ENCODE data around the gene SPECC1L. TPM values are rescaled to one million over a fixed set of nuclear protein-coding genes. Genes with fewer than 3 reads are reported as not detected.

The SPECC1L gene
- polyA plus RNA-seq, 2 donors: 11.0 to 11.4 TPM

DNA sequence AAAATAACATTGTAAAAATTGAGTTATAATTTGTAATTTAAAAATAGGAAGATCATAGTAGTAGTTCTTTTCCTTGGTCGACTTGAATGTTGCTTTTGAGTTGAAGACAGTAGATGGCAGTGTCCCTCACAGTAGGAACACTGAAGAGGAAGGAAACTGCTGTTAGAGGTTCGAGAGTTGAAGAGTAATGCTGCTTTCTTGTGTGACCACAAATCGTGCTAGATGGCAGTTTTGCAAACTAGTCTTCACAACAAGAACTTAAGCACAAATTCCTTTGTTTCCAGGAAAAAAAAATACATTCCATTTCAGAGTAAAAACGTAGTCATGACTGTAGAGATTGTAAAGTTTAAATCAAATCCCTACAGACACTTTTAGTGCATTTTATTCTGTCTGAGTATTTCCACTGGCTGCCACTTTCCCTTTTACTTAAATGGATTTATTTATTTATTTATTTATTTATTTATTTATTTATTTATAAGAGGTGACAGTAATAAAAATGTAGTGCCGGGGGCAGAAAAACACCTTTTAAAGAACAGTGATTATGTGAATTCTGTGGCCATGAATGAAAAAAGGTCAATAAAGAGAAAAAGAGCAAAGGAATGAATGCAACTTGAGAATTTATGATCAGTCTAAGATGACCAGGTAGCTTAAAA is 54.6 kb downstream of the SPECC1L start:
- Histone ChIP-seq H3K4me1 (ENCODE audit: control insufficient read depth in 2 of 2, insufficient read depth in 2 of 2, low read length in 1 of 2) (no peaks in the 10 kb centered on the region), H3K36me3 (ENCODE audit: control insufficient read depth in 2 of 2, insufficient read depth in 2 of 2, low read length in 1 of 2) (peaks cover 18 to 19% of the 10 kb centered on the region in 2 donors), H3K4me3 (ENCODE audit: low read depth in 1 of 2, low read length in 2 of 2) (no peak overlapping the region), H3K9me3 (ENCODE audit: control insufficient read depth in 2 of 2, insufficient read depth in 1 of 2, low read depth in 1 of 2, low read length in 1 of 2) (no peaks in the 10 kb centered on the region), H3K27ac (ENCODE audit: low read depth in 2 of 2, low read length in 1 of 2) (no peak overlapping the region), H3K27me3 (ENCODE audit: control insufficient read depth in 1 of 2, insufficient read depth in 2 of 2, low read length in 2 of 2) (no peaks in the 10 kb centered on the region)
- 34 to 36% methylated on average over 5 of the region's 5 CpGs for WGBS, 2 donors

DNA sequence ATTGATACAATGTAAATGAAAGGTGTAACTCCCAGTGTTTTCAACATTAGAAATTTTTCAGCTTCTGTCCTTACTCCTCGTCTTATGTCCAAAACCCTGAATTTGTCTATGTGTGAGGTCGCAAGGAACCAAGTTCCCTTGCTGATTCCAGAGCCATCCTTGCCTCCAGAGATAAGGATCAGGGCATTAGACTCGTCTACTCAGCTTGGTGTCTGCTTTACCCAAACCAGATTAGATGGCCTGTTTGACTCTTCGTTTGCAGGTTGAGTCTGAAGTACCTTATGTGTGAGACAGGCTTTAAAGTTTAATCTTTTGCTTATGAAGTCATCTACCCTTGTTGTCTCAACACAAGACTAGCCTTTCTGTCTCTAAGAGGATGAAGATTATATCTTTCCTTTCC is 55.6 kb downstream of the SPECC1L start:
- Histone ChIP-seq H3K36me3 (ENCODE audit: control insufficient read depth in 2 of 2, insufficient read depth in 2 of 2, low read length in 1 of 2) (peaks cover 17 to 20% of the 10 kb centered on the region in 2 donors), H3K27me3 (ENCODE audit: control insufficient read depth in 1 of 2, insufficient read depth in 2 of 2, low read length in 2 of 2) (no peaks in the 10 kb centered on the region), H3K4me3 (ENCODE audit: low read depth in 1 of 2, low read length in 2 of 2) (no peak overlapping the region), H3K9me3 (ENCODE audit: control insufficient read depth in 2 of 2, insufficient read depth in 1 of 2, low read depth in 1 of 2, low read length in 1 of 2) (no peaks in the 10 kb centered on the region), H3K4me1 (ENCODE audit: control insufficient read depth in 2 of 2, insufficient read depth in 2 of 2, low read length in 1 of 2) (no peaks in the 10 kb centered on the region), H3K27ac (ENCODE audit: low read depth in 2 of 2, low read length in 1 of 2) (no peak overlapping the region)
- WGBS, 2 donors: 83 to 86% methylated on average over 4 of the region's 4 CpGs

DNA sequence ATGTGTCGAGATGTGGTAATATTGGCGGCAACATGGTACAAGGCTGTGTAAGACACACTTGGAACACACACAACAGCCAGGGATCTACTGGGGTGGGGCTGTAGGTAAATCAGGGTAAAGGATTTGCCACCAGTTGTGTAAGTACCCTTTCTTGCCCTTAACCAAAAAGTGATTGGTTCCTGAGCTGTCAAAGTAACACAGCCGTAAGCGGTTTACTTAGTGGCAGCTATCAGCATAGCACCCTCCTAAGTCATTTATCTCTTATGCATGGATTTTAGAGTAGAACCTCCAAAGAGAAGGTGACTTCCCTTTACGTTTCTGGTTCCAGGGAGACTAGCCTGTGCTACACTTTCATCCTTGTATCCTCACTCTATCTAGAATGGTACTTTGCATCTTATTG is 57.2 kb downstream of the SPECC1L start:
- WGBS, 2 donors: 95 to 96% methylated on average over 5 of the region's 5 CpGs
- Histone ChIP-seq H3K4me1 (ENCODE audit: control insufficient read depth in 2 of 2, insufficient read depth in 2 of 2, low read length in 1 of 2) (no peaks in the 10 kb centered on the region), H3K4me3 (ENCODE audit: low read depth in 1 of 2, low read length in 2 of 2) (no peak overlapping the region), H3K36me3 (ENCODE audit: control insufficient read depth in 2 of 2, insufficient read depth in 2 of 2, low read length in 1 of 2) (peaks cover 6 to 10% of the 10 kb centered on the region in 2 donors), H3K9me3 (ENCODE audit: control insufficient read depth in 2 of 2, insufficient read depth in 1 of 2, low read depth in 1 of 2, low read length in 1 of 2) (no peaks in the 10 kb centered on the region), H3K27ac (ENCODE audit: low read depth in 2 of 2, low read length in 1 of 2) (no peak overlapping the region), H3K27me3 (ENCODE audit: control insufficient read depth in 1 of 2, insufficient read depth in 2 of 2, low read length in 2 of 2) (no peaks in the 10 kb centered on the region)

DNA sequence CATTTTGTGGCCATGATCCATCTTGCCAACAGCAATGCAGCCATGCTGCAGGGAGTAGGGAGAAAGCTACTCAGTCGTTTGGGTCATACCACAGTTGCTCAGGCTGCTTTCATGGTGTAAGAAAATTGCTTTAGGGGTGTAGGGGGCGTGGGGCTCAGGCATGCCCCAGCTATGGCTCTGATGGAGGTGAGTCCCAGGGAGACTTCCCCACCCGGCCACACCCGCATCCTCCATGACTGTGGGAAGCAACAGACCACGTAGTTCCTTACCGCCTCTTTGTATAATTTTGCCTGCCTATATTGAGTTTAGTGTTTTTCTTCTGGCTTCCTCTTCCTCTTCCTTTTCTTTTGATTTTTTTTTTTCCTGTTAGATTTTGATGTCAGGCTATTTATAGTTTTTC is 58.8 kb downstream of the SPECC1L start:
- Histone ChIP-seq H3K27me3 (ENCODE audit: control insufficient read depth in 1 of 2, insufficient read depth in 2 of 2, low read length in 2 of 2) (no peaks in the 10 kb centered on the region), H3K36me3 (ENCODE audit: control insufficient read depth in 2 of 2, insufficient read depth in 2 of 2, low read length in 1 of 2) (peaks cover 8 to 10% of the 10 kb centered on the region in 2 donors), H3K4me1 (ENCODE audit: control insufficient read depth in 2 of 2, insufficient read depth in 2 of 2, low read length in 1 of 2) (no peaks in the 10 kb centered on the region), H3K27ac (ENCODE audit: low read depth in 2 of 2, low read length in 1 of 2) (no peak overlapping the region), H3K4me3 (ENCODE audit: low read depth in 1 of 2, low read length in 2 of 2) (no peak overlapping the region), H3K9me3 (ENCODE audit: control insufficient read depth in 2 of 2, insufficient read depth in 1 of 2, low read depth in 1 of 2, low read length in 1 of 2) (no peaks in the 10 kb centered on the region)
- 57 to 66% methylated on average over 6 of the region's 6 CpGs for WGBS, 2 donors

DNA sequence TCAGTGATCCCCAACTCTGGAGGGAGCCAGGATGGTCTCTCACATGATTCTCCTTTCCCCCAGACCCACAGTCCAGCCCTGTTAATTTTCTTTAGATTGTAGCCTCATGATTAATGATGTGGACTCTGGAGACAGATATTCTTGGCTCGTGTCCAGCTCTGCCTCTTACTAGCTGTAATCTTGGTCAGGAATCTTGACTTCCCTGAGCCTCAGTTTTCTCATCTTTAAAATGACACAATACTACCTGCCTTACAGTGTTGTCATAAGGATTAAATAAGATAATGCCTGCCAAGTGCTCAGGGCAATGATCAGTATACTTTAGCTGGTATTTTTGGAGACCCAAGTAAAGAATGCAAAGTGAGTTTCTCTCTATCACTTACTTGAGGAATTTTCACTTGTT is 60.0 kb downstream of the SPECC1L start:
- Histone ChIP-seq H3K27me3 (ENCODE audit: control insufficient read depth in 1 of 2, insufficient read depth in 2 of 2, low read length in 2 of 2) (no peaks in the 10 kb centered on the region), H3K4me3 (ENCODE audit: low read depth in 1 of 2, low read length in 2 of 2) (no peak overlapping the region), H3K9me3 (ENCODE audit: control insufficient read depth in 2 of 2, insufficient read depth in 1 of 2, low read depth in 1 of 2, low read length in 1 of 2) (no peaks in the 10 kb centered on the region), H3K36me3 (ENCODE audit: control insufficient read depth in 2 of 2, insufficient read depth in 2 of 2, low read length in 1 of 2) (peaks cover 8 to 15% of the 10 kb centered on the region in 2 donors), H3K27ac (ENCODE audit: low read depth in 2 of 2, low read length in 1 of 2) (no peak overlapping the region), H3K4me1 (ENCODE audit: control insufficient read depth in 2 of 2, insufficient read depth in 2 of 2, low read length in 1 of 2) (no peaks in the 10 kb centered on the region)
- whole genome bisulfite sequencing, 2 donors: 0 to 45% methylated on average over 1 of the region's 1 CpG

DNA sequence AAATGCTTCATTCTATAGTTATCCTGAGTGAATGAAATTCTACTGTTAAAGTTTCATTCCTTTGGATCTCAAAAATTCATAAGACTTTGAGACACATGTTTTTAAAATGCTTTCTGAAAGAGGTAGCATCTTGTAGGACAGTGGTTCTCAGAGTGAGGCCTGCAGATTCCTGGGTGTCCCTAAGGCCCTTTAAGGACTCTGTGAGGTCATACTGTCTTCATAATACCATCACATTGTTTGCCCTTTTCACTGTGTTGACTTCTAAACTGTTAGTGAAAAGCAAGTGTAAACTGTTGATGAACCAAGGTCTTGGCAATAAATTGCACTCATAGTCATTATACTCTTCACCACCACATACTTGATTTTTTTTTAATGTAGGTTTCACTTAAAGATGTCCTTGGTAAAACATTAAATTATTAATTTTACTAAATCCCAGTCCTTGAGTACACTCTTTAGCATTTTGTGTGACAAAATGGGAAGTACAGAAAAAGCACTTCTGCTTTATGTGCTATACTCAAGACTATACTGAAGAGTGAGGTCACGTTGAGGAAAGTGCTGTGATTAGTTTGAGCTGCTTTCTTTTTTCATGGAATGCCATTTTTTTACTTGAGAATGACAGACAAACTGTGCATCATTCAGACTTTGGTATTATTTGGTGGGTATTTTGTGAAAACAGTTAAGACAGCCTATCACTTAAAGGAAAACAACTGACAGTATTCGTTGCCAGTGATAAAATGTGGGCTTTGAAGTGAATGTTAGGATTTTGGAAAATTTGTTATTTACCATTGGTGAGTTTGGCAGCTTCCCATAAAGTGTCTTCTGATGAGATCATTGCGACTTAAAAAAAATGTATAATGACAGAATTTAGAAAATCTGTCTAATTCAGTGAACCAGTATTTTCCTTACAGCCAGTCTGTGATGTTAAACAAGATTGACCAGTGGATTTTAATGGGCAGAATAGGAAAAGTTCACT is 61.1 kb downstream of the SPECC1L start:
- WGBS, 2 donors: 77 to 81% methylated on average over 3 of the region's 3 CpGs
- H3K4me1 ChIP-seq (ENCODE audit: control insufficient read depth in 2 of 2, insufficient read depth in 2 of 2, low read length in 1 of 2): no peaks in the 10 kb centered on the region
- no peak overlapping the region for H3K4me3 ChIP-seq (ENCODE audit: low read depth in 1 of 2, low read length in 2 of 2)
- H3K27me3 ChIP-seq (ENCODE audit: control insufficient read depth in 1 of 2, insufficient read depth in 2 of 2, low read length in 2 of 2): no peaks in the 10 kb centered on the region
- no peak overlapping the region for H3K27ac ChIP-seq (ENCODE audit: low read depth in 2 of 2, low read length in 1 of 2)
- peaks cover 8 to 11% of the 10 kb centered on the region in 2 donors for H3K36me3 ChIP-seq (ENCODE audit: control insufficient read depth in 2 of 2, insufficient read depth in 2 of 2, low read length in 1 of 2)
- no peaks in the 10 kb centered on the region for H3K9me3 ChIP-seq (ENCODE audit: control insufficient read depth in 2 of 2, insufficient read depth in 1 of 2, low read depth in 1 of 2, low read length in 1 of 2)

DNA sequence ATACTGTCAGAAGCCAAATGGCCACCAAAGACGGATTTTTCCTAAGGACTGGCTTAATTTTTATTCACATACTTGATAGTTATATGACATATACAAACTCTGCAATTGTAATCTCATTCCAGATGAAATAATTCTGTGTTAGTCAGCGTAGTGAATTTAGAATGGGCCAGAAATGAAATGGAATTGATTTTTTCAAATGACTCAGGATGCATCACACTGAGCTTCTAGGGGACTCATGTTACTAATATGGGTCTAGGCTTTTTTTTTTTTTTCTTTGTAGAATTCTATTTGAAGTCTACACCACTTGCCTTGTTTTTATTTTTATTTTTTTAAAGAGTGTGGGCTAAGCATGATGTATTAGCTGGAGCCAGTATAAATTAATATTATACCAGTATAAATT is 62.7 kb downstream of the SPECC1L start:
- no peaks in the 10 kb centered on the region for H3K27me3 ChIP-seq (ENCODE audit: control insufficient read depth in 1 of 2, insufficient read depth in 2 of 2, low read length in 2 of 2)
- no peaks in the 10 kb centered on the region for H3K9me3 ChIP-seq (ENCODE audit: control insufficient read depth in 2 of 2, insufficient read depth in 1 of 2, low read depth in 1 of 2, low read length in 1 of 2)
- no peaks in the 10 kb centered on the region for H3K4me1 ChIP-seq (ENCODE audit: control insufficient read depth in 2 of 2, insufficient read depth in 2 of 2, low read length in 1 of 2)
- WGBS, 2 donors: 87 to 90% methylated on average over 2 of the region's 2 CpGs
- no peak overlapping the region for H3K27ac ChIP-seq (ENCODE audit: low read depth in 2 of 2, low read length in 1 of 2)
- peaks cover 8 to 12% of the 10 kb centered on the region in 2 donors for H3K36me3 ChIP-seq (ENCODE audit: control insufficient read depth in 2 of 2, insufficient read depth in 2 of 2, low read length in 1 of 2)
- H3K4me3 ChIP-seq (ENCODE audit: low read depth in 1 of 2, low read length in 2 of 2): no peak overlapping the region

DNA sequence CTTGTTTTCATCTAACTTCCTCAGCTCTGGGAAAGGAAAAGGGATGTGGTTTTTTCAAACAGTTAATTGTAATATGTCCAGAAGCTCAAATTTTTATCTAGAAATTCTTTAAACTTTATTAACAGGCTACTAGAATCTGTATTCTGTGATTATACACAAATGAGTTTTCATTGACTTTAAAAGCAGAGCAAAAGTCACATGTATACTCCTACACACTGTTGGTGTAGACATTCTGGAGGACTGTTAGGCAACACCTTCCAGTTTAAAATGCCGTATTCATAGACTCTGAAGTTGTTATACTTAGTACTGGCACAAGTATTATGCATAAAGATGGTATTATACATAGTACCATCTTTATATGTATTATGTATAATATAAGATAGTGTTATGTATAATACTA is 64.9 kb downstream of the SPECC1L start:
- H3K27ac ChIP-seq (ENCODE audit: low read depth in 2 of 2, low read length in 1 of 2): no peak overlapping the region
- 84 to 86% methylated on average over 1 of the region's 1 CpG for WGBS, 2 donors
- H3K27me3 ChIP-seq (ENCODE audit: control insufficient read depth in 1 of 2, insufficient read depth in 2 of 2, low read length in 2 of 2): no peaks in the 10 kb centered on the region
- H3K36me3 ChIP-seq (ENCODE audit: control insufficient read depth in 2 of 2, insufficient read depth in 2 of 2, low read length in 1 of 2): peaks cover 3 to 18% of the 10 kb centered on the region in 2 donors
- no peaks in the 10 kb centered on the region for H3K4me1 ChIP-seq (ENCODE audit: control insufficient read depth in 2 of 2, insufficient read depth in 2 of 2, low read length in 1 of 2)
- no peak overlapping the region for H3K4me3 ChIP-seq (ENCODE audit: low read depth in 1 of 2, low read length in 2 of 2)
- no peaks in the 10 kb centered on the region for H3K9me3 ChIP-seq (ENCODE audit: control insufficient read depth in 2 of 2, insufficient read depth in 1 of 2, low read depth in 1 of 2, low read length in 1 of 2)

DNA sequence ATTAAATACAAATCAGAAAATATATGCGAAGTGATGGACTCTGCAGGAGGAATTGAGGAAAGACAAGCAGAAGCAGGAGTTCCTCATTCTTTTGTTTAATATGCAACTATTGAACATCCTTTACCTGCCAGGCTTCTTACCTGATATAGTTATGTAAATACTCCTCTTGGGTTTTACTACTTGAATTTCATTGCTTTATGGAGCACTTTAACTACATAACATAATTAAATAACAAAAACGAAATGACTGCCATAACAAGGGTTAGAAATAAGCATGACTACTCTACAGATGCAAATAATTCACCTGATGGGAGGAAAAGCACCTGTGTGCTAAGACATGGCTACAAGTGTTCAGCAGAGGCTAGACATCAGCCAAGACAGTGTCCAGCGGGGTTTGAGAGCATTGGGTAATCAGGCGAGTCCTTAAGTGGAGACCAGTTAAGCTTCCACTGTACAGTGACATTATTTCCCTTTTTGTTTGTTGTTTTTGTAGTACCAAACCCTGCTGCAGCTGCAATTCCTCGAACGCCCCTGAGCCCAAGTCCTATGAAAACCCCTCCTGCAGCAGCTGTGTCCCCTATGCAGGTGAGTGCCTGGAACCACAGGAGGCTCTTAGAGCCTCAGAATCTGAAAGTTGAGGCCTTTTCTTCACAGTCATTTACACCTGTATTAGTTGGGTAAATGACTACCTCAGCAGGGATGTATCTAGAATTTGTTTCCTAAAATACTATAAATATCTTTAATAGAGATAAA is 67.4 kb downstream of the SPECC1L start:
- 90 to 93% methylated on average over 6 of the region's 6 CpGs for WGBS, 2 donors
- peaks cover 14 to 27% of the 10 kb centered on the region in 2 donors for H3K36me3 ChIP-seq (ENCODE audit: control insufficient read depth in 2 of 2, insufficient read depth in 2 of 2, low read length in 1 of 2)
- no peak overlapping the region for H3K27ac ChIP-seq (ENCODE audit: low read depth in 2 of 2, low read length in 1 of 2)
- H3K9me3 ChIP-seq (ENCODE audit: control insufficient read depth in 2 of 2, insufficient read depth in 1 of 2, low read depth in 1 of 2, low read length in 1 of 2): no peaks in the 10 kb centered on the region
- no peak overlapping the region for H3K4me3 ChIP-seq (ENCODE audit: low read depth in 1 of 2, low read length in 2 of 2)
- H3K4me1 ChIP-seq (ENCODE audit: control insufficient read depth in 2 of 2, insufficient read depth in 2 of 2, low read length in 1 of 2): no peaks in the 10 kb centered on the region
- H3K27me3 ChIP-seq (ENCODE audit: control insufficient read depth in 1 of 2, insufficient read depth in 2 of 2, low read length in 2 of 2): no peaks in the 10 kb centered on the region
